GM18951 (cell line): ENCODE measurements around the gene DOK4.

Experiments
- POLR2A ChIP-seq: IDR thresholded peaks from 4 replicates; pipeline ENCODE4 v1.6.1; 2011; ENCODE audit warnings: mild to moderate bottlenecking; ENCODE audit not compliant: insufficient read length, insufficient read depth; ENCODE audit errors: extremely low read depth
- in situ Hi-C: fragments of 300-500 bp; cut with MboI; formaldehyde crosslinking; loops from one replicate; pipeline ENCODE4 v1.12.0; 2022; ENCODE audit warnings: low sequenced_read_pairs, mixed read lengths, inconsistent platforms; ENCODE audit not compliant: unreplicated experiment

The DOK4 gene

DNA sequence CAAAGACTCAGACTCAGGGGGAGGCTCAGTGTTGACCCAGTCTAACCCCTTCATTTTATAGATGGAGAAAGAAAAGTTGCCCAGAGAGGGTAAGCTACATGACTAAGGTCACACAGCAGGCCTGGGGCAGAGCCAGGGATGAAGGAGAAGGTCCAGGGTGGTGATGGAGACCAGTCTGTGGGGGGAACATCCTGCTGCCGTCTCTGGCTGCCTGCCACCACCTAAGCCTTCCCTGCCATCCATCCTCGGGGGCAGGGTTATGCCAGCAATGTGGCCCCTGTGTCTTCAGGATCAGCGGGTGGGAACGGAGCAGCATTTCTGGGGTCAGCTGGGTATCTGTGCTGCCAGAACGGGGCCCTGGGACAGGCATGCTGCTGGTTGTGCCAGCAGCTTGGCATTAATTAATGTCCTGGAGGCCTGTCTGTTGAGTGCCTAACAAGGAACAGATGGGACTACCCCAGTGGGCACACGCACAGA, 5.5 kb downstream of the DOK4 start:
- in situ Hi-C loops, result no loop called here
- TF ChIP-seq POLR2A, result no peak

DNA sequence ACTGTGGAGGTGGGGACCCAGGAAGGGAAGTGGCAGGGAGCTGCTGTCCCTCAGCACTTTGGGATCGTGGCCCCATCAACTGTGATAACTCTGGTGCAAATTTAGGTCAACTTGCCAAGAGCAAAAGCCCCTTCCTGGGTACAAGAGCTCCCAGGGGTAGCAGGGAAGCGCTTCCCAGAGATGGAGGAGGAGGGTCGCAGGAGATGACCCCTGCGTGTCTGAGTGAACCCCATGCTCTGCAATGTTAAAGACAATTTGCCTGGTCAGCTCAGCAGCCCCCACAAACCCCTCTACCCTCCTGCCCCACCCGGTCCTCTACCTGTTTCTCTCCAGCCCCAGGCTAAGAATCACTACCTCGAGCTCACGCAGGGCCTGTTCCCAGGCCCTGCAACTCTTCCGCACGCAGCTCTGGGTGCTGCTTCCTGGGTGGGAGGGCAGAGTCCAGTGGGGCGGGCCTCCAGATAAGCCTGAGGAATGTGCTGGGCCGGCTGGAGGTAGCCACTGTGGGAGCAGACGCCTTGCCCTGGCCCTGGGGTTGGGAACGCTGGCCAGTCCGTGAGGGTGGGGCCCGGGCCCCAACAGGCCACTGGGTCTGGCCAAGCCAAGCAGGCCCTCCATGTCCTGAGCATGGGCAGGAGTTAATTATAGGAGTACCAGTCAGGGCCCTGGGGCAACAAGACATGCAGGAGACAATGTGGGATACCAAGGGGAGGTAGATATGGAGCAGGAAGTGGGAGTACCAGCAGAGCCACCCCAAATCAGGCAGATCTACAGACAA, 6.1 kb downstream of the DOK4 start:
- in situ Hi-C loops, result no loop called here
- no peak for TF ChIP-seq POLR2A

DNA sequence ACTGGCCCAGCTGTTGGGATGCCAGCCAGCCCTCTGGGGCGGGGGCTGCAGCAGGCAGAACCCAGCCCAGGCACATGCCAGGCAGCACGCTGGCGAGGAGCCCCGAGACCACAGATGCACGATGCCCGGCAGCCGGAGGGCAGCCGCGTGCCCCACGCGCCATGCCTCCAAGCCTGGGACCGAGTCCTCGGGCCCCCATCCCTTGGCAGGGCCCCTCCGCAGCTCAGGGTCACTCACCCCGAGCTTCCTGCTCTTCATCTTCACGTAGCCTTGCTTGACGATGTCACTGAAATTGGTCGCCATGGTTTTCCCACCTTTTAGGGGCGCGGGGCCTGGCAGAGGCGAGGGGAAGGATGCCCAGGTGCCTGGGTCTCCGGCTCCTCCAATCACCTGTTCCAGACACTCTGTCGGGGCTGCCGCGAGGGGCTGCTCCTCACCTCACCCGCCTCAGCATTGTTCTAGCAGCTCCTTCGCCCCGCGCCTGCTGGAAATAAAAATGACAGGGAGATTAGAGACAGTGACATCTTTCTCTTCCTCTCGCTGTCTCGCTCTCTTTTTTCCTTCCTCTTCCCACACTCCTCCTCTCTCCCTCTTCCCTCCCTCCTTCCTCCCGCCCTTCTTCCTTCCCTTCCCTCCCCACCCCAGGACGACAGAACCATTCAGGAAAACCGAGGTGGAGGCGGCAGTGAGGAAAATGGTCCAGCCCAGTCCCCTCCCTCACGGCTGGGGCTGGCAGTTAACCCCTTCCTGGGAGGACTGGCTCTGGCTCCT, 6.9 kb downstream of the DOK4 start:
- in situ Hi-C loops, result no loop called here
- no peak for TF ChIP-seq POLR2A

DNA sequence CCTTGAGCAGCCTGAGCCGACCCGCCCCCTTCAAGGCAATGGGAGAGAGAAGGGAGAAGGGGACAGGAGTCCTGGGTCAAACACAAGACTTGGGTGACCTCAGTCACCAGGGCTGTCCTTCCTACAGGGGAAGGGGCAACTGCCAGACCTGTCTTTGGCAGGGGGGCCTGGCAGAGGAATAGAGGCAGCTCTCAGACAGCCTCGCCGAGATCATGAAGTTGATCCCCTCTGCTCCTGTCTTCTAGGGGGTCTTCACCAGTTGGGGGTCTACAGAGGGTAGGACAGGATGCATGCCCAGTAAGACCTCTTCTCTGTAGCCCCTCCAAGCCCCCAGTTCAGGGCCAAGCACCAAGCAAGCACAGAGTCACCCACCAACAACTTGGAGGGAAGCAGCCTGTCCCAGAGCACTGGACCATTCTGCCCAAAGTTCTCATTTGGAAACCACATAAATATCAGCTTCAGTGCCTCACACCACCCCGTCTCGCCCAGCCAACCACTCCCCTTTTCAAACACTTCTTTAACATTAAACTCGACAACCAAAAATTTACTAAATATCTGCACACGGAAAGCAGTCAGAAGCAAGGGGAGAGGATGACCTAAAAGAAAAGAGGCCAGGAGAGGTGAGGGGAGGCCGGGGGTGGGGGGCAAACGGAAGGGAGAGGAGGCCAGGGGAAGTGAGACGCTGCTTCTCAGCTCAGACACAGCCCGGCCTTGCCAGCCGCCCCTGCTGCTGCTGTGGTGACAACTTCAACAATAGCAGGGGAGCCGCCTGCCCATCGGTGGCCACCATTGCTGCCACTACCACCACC, 7.7 kb downstream of the DOK4 start:
- TF ChIP-seq POLR2A, result no peak
- in situ Hi-C loops, result no loop called here

DNA sequence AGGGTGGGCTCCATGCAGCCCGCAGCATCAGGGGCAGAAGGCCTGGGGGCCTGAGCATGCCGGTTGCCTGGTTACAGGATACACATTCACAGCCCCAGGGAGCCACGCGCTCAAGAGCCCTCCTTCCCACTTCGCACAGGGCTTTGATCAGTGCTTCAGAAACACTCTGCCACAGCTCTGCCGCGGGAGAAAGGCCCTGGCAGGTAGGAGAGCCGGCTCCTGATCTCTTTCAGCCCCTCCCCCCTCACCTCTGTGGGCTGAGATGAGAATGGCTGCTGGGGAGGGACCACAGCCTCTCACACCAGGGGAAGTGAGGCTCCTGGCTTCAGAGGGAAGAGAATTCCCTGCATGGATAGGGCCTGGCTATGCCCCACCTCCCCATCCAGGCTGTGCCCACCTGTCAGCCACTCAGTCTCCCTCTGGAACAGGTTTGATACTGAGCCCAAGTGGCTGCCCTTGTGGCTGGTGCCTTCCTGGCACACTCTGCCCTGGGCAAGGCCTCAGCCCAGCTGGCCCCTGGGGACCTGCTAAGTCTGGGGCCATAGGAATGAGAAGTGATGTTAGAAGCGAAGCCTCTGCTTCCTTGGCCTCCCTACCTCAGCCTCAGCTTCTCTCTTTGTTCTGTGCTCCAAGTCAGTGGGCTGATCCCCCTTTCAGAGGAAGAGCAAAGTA, 8.6 kb downstream of the DOK4 start:
- in situ Hi-C loops, result no loop called here
- no peak for TF ChIP-seq POLR2A

DNA sequence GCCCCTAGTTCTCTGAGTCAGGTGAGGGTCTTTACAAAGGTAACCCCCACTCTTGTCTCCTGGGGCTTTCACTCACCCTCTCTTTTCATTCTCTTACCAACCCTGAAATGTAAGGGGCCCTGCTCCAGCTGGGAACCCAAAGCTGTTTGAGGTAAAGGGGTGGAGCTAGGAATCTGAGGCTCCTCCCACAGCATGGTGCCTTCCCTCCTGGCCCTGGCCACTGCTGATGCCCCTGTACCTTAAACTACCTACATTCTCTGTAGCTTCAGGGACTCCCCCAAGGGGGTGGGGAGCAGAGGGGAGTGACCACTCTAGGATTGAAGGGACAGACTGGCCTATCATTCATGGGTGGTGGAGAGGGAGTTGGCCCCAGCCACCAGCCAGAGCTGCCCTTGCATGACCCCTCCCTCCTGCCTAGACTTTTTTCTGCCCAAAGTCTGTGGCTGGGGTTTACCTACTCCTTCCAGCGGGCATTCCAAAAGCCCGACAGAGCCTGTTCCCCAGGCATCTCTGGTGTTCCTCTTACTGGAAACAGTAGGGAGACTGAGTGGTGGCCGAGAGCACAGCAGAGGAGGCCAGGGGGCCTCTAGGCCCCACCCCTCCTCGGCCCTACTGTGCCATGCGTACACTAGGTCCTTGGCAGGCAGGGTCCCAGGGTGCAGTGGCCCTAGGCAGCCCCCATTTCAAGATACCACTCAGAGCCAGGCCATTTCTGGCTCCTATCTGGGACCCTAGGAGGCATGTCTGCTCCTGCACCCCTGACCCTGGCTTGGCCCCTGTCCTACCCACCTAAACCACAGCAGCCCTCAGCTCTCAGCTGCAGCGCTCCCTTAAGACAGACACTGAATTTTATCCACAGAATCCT, 9.5 kb downstream of the DOK4 start:
- in situ Hi-C loops, result no loop called here

DNA sequence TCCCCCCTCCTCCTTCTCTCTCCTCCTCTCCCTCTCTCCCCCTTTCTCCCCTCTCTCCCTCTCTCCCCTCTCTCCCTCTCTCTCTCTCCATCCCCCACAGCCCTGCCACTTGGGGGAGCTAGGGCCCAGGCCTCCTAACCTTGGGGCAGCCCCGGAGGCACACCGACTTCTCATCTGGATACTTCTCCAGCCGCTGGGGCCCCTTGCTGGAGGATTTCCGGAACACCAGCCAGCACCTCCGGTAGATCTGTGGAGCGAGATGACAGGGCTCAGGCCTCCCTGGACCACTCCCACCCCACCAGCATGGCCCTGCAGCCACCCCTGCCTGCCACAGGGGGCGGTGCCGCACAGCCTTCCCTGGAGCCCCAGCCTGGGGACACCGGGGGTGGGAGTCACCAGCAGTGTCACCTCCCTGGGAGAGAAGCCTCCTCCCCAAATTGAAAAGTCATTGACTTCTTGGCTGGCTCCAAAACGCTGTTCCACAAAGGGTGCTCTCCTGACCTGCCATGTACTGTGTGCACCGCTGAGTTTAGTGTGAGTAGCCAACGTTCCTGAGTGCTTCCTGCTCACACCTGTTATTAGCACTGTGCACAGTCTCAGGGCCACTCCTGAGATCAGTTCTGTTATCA, 10.5 kb downstream of the DOK4 start:
- TF ChIP-seq POLR2A, result no peak
- in situ Hi-C loops, result no loop called here

More for the DNA sequence above, 9.5 kb downstream of the DOK4 start:
- TF ChIP-seq POLR2A, result no peak

DNA sequence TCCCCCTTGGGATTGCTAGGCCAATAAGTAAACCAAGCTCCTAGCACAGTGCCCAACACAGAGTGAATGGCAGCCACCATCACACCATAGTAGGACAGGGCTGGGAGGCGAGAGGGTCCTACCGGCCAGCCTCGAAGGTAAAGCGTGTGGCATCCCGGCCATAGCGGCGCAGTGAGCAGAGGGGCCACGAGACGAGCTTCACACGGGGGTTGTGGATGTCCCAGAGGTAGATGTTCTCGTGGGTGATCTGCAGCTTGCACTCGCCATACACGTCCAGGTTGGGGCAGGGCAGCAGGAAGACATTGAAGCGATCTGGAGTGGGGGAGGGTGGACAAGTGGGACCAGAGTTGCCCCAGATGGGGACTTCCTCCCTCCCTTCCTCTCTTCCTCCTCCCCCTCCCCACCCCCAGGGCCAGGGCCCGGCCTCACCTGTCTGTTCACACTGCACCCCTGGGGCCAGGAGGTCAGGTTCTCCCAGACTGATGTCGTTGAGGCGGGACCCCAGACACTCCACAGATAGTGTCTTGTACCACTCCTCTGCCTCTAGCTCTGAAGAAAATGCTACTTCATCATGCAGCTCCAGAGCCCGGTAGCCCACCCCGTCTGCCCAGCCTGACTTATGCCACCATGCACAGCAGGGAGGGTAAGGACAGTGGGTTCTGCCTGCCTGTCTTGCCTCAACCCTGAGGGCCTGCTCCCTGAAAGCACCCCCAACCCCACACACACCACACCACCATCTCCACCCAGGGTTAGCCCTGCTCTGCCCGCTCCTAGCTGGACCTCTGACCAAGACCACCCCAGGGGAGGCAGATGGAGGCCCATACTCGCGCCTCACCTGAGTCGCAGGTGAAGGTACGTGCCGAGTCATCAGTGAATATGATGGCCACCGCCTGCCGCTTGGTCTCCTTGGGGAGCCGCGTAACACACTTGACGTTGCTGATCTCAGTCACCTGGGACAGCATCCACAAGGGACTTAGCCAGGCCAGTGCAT, 11.3 kb downstream of the DOK4 start:
- no peak for TF ChIP-seq POLR2A
- in situ Hi-C loops, result no loop called here

DNA sequence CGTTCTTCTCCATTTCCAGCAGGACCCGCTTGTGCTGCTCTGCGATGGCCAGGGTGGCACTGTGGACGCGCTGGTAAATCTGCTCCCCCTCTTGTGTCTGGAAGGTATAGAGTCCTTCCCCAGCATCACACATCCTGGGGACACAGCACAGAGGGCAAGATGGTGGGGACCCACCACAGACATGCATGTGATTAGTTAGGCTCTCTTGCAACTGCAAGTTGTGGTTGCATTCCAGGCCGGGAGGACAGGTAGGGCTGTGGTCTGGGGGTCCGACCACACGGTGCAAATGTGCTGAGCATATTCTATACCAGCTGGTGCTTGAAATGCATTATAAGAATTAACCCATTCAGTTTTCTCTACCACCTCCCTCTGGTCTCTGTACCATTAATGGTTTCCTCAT, 12.4 kb downstream of the DOK4 start:
- no peak for TF ChIP-seq POLR2A
- in situ Hi-C loops, result no loop called here

DNA sequence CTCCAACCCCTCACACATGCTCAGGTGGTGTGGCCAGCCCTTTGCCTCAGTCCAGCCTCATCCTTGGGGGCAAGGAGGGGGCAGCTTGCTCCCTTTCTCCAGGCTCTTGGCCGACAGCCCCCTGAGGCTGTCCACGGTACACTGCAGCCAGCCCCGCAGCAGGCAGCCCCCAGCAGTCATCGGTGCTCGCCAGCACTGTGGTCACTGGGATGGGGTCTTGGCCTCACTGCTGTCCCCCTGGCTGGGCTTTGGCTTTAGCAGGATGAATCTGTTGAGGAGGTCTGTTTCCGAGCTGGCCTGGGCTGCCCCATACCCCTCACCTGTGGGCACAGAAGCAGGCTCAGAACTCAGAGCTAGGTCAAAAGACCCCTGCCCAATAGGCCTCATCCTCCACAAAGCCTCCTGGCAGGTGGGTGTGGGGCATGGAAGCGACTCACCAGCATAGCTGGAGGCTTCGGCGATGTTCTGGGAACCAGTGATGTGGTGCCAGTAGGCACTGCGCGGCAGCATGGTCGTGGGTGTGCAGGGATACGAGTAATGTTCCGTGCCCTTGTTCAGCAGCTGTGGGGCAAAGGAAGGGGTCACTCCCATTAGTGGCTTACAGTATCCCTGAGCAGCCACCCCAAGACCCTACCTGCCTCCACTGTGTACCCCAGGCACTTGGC, 13.0 kb downstream of the DOK4 start:
- in situ Hi-C loops, result no loop called here
- TF ChIP-seq POLR2A, result peak; percentile 23
